Thoracic aorta (tissue), 2 donors: Measurements from ENCODE around the gene DACT2. TPM values are rescaled to one million over a fixed set of nuclear protein-coding genes. Genes with fewer than 3 reads are reported as not detected.

Source experiments
- ATAC-seq: fragments of 150-250 bp; one replicate; pipeline ENCODE4 v1.8.0; 2017; ENCODE audit warnings: low read depth; ENCODE audit not compliant: insufficient number of reproducible peaks, low FRiP score
- DNase-seq: peaks from one replicate; pipeline ENCODE4 v3.0.0-alpha.2; 2020; ENCODE audit warnings: low spot score
- H3K27ac ChIP-seq, 2 donors: fragments of 200-600 bp; sonication (generic); 1 replicate in 1 of 2; 2 replicates in 1 of 2; pipeline ENCODE4 v1.5.1; 2016; ENCODE audit warnings: mild to moderate bottlenecking in 2 of 2, moderate library complexity in 2 of 2
- H3K27me3 ChIP-seq: fragments of 200-600 bp; sonication (generic); replicated peaks from 2 replicates; pipeline ENCODE4 v1.6.0; 2016; ENCODE audit warnings: mild to moderate bottlenecking; ENCODE audit not compliant: insufficient read depth
- H3K36me3 ChIP-seq: fragments of 200-600 bp; sonication (generic); one replicate; pipeline ENCODE4 v1.5.1; 2016
- H3K4me1 ChIP-seq, 2 donors: fragments of 200-600 bp; sonication (generic); 1 replicate in 1 of 2; 2 replicates in 1 of 2; pipeline versions ENCODE4 v1.5.1 to v1.6.0; 2016; ENCODE audit warnings: low read depth in 2 of 2, mild to moderate bottlenecking in 1 of 2; ENCODE audit not compliant: control insufficient read depth in 1 of 2
- H3K4me3 ChIP-seq: fragments of 200-600 bp; sonication (generic); 2 replicates; pipeline ENCODE4 v1.5.1; 2016; ENCODE audit warnings: mild to moderate bottlenecking
- H3K9me3 ChIP-seq: fragments of 200-600 bp; sonication (generic); 2 replicates; pipeline ENCODE4 v1.5.1; 2016
- CTCF ChIP-seq: fragments of 200-600 bp; sonication (generic); IDR thresholded peaks from one replicate; pipeline ENCODE4 v1.5.1; 2019; ENCODE audit warnings: antibody characterized with exemption
- total RNA-seq, 2 donors: library from RNA; depleted of rRNA; stranded (reverse); fragments of >200 nt; gene quantifications; one replicate each; pipeline versions ENCODE4 v1.1.0 to v1.2.3, GENCODE V29; 2016

The DACT2 gene
- total RNA-seq, 2 donors from 2014 or later = 0.28 to 0.41 TPM

- ATAC-seq (no peak), DNase-seq (no peak)
- H3K36me3 ChIP-seq = no peaks in the 10 kb centered on the region
- H3K27ac ChIP-seq = no peak overlapping the region
- no peaks in the 10 kb centered on the region for H3K27me3 ChIP-seq
- no peak overlapping the region for H3K4me3 ChIP-seq
- H3K9me3 ChIP-seq = no peaks in the 10 kb centered on the region
- peaks cover 0 to 5% of the 10 kb centered on the region in 2 donors for H3K4me1 ChIP-seq
- TF ChIP-seq CTCF = no peak
Observed at GRCh38 chr6:168366473-168366872, 46.9 kb upstream of the DACT2 start.

GRCh38 chr6:168365422-168366165 lies 46.0 kb upstream of the DACT2 start:
- DNase-seq (no peak), ATAC-seq (no peak)
- H3K27ac ChIP-seq = no peak overlapping the region

GRCh38 chr6:168364793-168365421 lies 45.3 kb upstream of the DACT2 start:
- ATAC-seq (no peak), DNase-seq (no peak)
- no peak overlapping the region for H3K27ac ChIP-seq
- H3K9me3 ChIP-seq = no peaks in the 10 kb centered on the region
- no peaks in the 10 kb centered on the region for H3K36me3 ChIP-seq
- H3K4me3 ChIP-seq = no peak overlapping the region
- peaks cover 0 to 2% of the 10 kb centered on the region in 2 donors for H3K4me1 ChIP-seq
- H3K27me3 ChIP-seq = no peaks in the 10 kb centered on the region
- TF ChIP-seq CTCF = no peak

More at GRCh38 chr6:168365422-168366165, 46.0 kb upstream of the DACT2 start:
- Histone ChIP-seq H3K27me3 (no peaks in the 10 kb centered on the region), H3K36me3 (no peaks in the 10 kb centered on the region), H3K9me3 (no peaks in the 10 kb centered on the region), H3K4me1 (peaks cover 0 to 5% of the 10 kb centered on the region in 2 donors), H3K4me3 (no peak overlapping the region)
- no peak for TF ChIP-seq CTCF

GRCh38 chr6:168363811-168364792 lies 44.5 kb upstream of the DACT2 start:
- H3K4me3 ChIP-seq = no peak overlapping the region

More at GRCh38 chr6:168363811-168364792, 44.5 kb upstream of the DACT2 start:
- Histone ChIP-seq H3K27ac (no peak overlapping the region), H3K36me3 (no peaks in the 10 kb centered on the region), H3K9me3 (no peaks in the 10 kb centered on the region), H3K4me1 (no peaks in the 10 kb centered on the region), H3K27me3 (no peaks in the 10 kb centered on the region)
- no peak for DNase-seq
- TF ChIP-seq CTCF = no peak
- ATAC-seq = no peak
